Activated CD4-positive, alpha-beta T cell treated with anti-CD3 and anti-CD28 coated beads for 48 hours (primary cell): ENCODE results near the gene SLC12A9.
"Not testable (repeated sequence)": the region's sequence is repeated elsewhere in the genome, so short reads cannot be mapped to it uniquely, and the experiment has no call there.

Experiments
- DNase-seq: peaks from one replicate; pipeline ENCODE4 v3.0.0-alpha.2; 2020

Gene SLC12A9

GRCh38 chr7:100897772-100898454 is 45.4 kb downstream of the SLC12A9 start:
- DNase-seq: no peak

GRCh38 chr7:100899432-100899831 is 46.9 kb downstream of the SLC12A9 start:
- no peak for DNase-seq

DNA sequence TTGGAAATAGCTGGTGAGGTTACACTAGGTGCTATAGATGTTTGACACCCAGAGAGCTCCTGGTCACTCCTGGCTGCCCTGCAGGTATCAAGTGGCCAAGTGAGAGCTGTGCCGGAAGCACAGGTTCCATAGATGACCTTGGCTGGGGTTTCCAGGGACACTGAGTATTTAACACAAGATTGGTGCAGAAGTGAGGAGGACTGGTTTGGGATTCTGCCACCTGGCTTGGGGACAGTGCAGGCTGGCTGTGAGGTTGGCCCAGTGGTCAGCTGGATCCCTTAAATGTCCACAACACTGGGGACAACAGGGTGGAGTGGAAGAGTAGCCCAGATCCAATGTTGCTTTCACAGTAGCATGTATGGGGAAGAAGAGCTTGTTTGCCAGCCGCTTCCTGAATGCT is 48.5 kb downstream of the SLC12A9 start:
- no peak for DNase-seq

DNA sequence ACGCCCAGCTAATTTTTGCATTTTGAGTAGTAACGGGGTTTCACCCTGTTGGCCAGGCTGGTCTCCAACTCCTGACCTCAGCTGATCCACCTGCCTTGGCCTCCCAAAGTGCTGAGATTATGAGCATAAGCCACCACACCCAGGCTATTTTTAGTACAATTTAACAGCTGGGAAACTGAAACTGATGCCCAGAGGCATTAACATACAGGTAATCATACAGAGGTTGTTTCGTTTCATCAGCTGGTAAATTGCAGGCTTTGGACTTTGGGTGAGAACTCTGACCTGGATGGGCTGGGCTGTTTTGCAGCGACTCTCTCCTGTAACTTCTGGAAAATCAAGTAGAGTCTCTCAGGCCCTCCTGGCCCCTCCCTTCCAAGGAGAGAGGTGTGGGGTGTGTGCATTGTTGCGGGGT is 49.4 kb downstream of the SLC12A9 start:
- no peak for DNase-seq

DNA sequence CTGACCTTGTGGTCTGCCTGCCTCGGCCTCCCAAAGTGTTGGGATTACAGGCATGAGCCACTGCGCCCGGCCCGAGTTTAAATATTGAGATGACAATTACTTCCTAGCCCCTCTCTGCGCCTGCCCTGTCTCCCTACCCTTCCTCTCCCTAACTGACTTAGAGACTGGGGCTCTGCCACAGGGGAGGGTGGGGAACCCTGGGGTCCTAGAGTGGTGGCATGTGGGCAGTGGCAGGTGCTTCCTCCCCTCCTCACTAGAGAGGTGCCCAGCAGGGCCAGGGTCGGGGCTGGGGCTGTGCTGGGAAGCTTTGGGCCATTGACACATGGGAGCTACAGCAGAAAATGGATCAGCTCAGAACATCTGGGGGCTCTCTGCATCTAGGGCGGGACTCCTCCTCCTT is 50.1 kb downstream of the SLC12A9 start:
- no peak for DNase-seq

DNA sequence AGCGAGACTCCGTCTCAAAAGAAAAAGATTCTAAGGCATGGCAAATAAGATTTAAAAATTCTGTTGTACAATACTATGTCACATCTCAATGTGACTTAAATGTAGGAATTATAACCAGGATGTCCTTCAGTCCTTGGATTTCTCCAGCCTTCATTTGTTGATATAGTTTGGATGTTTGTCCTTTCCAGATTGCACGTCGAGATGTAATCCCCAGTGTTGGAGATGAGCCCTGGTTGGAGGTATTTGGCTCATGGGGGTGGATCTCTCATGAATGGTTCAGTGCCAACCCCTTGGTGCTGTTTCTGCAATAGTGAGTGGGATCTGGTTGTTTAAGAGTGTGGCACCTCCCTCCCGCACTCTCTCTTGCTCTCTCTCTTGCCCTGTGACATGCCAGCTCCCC is 56.0 kb downstream of the SLC12A9 start:
- no peak for DNase-seq

DNA sequence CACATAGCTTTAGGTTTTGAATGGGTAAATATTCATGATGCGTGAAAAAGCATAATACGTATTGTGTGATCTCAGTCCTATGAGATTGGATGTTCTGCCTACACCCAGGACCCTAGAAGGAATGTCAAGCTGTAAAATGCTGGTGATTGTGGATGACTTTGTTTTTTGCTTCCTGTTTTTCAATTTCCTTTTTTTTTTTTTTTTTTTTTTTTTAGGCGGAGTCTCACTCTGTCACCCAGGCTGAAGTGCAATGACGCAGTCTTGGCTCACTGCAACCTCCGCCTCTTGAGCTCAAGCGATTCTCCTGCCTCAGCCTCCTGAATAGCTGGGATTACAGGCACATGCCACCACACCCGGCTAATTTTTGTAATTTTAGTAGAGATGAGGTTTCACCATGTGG is 57.9 kb downstream of the SLC12A9 start:
- not testable (repeated sequence) for DNase-seq

- DNase-seq: no peak
These were observed 59.0 kb downstream of the SLC12A9 start for GRCh38 chr7:100911484-100911883.

DNA sequence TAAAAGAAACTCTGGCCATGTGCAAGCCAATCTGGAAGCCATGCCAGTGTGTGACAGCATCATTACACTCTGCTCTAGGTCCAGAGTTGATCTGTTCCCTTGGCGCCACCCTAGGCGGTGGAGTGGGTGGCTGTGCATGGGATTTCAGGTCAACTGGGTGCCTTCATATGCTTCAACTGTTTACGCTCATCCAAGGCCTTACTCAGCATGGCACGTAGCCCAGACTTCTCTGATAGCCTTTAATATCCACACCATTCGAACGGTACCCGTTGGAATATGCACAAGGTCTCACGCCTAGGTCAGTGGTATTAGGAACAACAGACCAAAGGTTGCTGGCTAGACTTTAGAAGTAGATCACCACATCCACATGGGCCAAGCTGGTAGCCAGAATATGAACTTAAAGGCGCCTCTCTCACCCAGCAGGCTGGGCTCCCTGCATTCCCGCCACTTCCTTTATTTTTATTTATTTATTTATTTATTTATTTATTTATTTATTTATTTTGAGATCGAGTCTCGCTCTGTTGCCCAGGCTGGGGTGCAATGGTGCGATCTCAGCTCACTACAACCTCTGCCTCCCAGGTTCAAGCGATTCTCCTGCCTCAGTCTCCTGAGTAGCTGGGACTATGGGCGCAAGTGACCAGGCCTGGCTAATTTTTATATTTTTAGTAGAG is 61.8 kb downstream of the SLC12A9 start:
- DNase-seq: no peak

GRCh38 chr7:100914879-100915447 is 62.5 kb downstream of the SLC12A9 start:
- DNase-seq: no peak
